ENCODE data around the gene SCN8A.
"Not testable (repeated sequence)": the region's sequence is repeated elsewhere in the genome, so short reads cannot be mapped to it uniquely, and the experiment has no call there.

The SCN8A gene

DNA sequence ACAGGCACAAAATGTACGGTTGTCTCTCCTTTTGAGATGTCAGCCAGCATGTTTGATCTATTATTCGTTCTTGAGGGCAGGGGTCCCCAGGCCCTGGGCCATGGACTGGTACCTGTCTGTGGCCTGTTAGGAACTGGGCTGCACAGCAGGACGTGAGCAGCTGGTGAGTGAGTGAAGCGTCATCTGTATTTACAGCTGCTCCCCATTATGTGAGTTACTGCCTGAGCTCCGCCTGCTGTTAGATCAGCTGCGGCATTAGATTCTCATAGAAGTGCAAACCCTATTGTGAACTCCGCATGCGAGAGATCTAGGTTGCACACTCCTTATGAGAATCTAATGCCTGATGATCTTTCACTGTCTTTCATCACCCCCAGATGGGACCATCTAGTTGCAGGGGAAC, 41.4 kb upstream of the SCN8A start:
- H3K27ac ChIP-seq = no peak overlapping the region
- no peak overlapping the region for H3K4me3 ChIP-seq (IDR thresholded peaks at IDR 0.05; ENCODE audit: insufficient read depth, low read depth, low read length)
- H3K4me2 ChIP-seq = no peak overlapping the region
- no peak overlapping the region for H2AFZ ChIP-seq (ENCODE audit: low read depth)
- H3K79me2 ChIP-seq (ENCODE audit: insufficient read depth, low read depth) = no peaks in the 10 kb centered on the region
- H3K36me3 ChIP-seq (ENCODE audit: insufficient read depth) = no peaks in the 10 kb centered on the region
- no peaks in the 10 kb centered on the region for H3K4me1 ChIP-seq (ENCODE audit: low read depth, poor library complexity, severe bottlenecking)
- no peaks in the 10 kb centered on the region for H4K20me1 ChIP-seq (ENCODE audit: insufficient read depth)
- TF ChIP-seq, protein P1, sequence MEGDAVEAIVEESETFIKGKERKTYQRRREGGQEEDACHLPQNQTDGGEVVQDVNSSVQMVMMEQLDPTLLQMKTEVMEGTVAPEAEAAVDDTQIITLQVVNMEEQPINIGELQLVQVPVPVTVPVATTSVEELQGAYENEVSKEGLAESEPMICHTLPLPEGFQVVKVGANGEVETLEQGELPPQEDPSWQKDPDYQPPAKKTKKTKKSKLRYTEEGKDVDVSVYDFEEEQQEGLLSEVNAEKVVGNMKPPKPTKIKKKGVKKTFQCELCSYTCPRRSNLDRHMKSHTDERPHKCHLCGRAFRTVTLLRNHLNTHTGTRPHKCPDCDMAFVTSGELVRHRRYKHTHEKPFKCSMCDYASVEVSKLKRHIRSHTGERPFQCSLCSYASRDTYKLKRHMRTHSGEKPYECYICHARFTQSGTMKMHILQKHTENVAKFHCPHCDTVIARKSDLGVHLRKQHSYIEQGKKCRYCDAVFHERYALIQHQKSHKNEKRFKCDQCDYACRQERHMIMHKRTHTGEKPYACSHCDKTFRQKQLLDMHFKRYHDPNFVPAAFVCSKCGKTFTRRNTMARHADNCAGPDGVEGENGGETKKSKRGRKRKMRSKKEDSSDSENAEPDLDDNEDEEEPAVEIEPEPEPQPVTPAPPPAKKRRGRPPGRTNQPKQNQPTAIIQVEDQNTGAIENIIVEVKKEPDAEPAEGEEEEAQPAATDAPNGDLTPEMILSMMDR (conservative IDR thresholded peaks at IDR 0.05; ENCODE audit: low read depth, low read length) = no peak
- no peaks in the 10 kb centered on the region for H3K27me3 ChIP-seq (ENCODE audit: insufficient read depth, low read depth)
- no peak overlapping the region for H3K9ac ChIP-seq

DNA sequence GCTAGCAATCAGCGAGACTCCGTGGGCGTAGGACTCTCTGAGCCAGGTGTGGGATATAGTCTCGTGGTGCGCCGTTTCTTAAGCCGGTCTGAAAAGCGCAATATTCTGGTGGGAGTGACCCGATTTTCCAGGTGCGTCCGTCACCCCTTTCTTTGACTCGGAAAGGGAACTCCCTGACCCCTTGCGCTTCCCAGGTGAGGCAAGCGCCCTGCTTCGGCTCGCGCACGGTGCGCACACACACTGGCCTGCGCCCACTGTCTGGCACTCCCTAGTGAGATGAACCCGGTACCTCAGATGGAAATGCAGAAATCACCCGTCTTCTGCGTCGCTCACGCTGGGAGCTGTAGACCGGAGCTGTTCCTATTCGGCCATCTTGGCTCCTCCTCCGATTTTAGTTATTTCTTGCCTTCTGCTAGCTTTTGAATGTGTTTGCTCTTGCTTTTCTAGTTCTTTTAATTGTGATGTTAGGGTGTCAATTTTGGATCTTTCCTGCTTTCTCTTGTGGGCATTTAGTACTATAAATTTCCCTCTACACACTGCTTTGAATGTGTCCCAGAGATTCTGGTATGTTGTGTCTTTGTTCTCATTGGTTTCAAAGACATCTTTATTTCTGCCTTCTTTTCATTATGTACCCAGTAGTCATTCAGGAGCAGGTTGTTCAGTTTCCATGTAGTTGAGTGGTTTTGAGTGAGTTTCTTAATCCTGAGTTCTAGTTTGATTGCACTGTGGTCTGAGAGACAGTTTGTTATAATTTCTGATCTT, 22.6 kb upstream of the SCN8A start:
- not testable (repeated sequence) for H3K4me2 ChIP-seq; H3K4me3 ChIP-seq (IDR thresholded peaks at IDR 0.05; ENCODE audit: insufficient read depth, low read depth, low read length)

DNA sequence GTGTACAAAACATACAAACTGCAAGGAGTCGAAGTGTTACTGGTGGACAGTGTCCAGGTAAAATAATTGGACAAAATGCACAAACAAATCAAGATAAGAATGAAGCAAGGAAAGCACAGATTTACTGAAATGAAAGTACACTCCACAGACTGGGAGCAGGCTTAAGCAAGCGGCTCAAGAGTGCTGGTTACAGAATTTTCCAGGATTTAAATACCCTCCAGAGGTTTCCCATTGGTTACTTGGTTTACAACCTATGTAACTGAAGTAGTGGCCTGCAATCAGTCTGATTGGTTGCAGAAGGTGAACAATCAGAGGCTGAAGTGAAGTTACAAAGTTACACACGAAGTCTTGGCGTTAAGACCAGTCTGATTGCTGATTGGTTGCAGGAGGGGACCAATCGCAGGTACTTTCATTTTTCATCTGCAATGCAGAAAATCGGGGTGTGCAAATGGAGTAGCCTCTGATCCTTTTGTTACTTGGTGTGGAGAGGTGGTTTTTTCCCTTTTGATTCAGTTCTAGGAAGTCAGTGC, 11.6 kb upstream of the SCN8A start:
- H2AFZ ChIP-seq (ENCODE audit: low read depth) = no peak overlapping the region
- no peaks in the 10 kb centered on the region for H3K27me3 ChIP-seq (ENCODE audit: insufficient read depth, low read depth)
- H3K9ac ChIP-seq = no peak overlapping the region
- no peaks in the 10 kb centered on the region for H3K4me1 ChIP-seq (ENCODE audit: low read depth, poor library complexity, severe bottlenecking)
- no peaks in the 10 kb centered on the region for H3K36me3 ChIP-seq (ENCODE audit: insufficient read depth)
- H3K27ac ChIP-seq = no peak overlapping the region
- no peak overlapping the region for H3K4me2 ChIP-seq
- no peak overlapping the region for H3K4me3 ChIP-seq (IDR thresholded peaks at IDR 0.05; ENCODE audit: insufficient read depth, low read depth, low read length)
- TF ChIP-seq, protein P1 (conservative IDR thresholded peaks at IDR 0.05; ENCODE audit: low read depth, low read length) = no peak
- no peaks in the 10 kb centered on the region for H3K79me2 ChIP-seq (ENCODE audit: insufficient read depth, low read depth)
- H4K20me1 ChIP-seq (ENCODE audit: insufficient read depth) = no peaks in the 10 kb centered on the region

More for the DNA sequence above, 22.6 kb upstream of the SCN8A start:
- H3K27me3 ChIP-seq (ENCODE audit: insufficient read depth, low read depth); H4K20me1 ChIP-seq (ENCODE audit: insufficient read depth); H3K4me1 ChIP-seq (ENCODE audit: low read depth, poor library complexity, severe bottlenecking); H2AFZ ChIP-seq (ENCODE audit: low read depth); H3K79me2 ChIP-seq (ENCODE audit: insufficient read depth, low read depth); H3K36me3 ChIP-seq (ENCODE audit: insufficient read depth); H3K9ac ChIP-seq; H3K27ac ChIP-seq: not testable (repeated sequence)

DNA sequence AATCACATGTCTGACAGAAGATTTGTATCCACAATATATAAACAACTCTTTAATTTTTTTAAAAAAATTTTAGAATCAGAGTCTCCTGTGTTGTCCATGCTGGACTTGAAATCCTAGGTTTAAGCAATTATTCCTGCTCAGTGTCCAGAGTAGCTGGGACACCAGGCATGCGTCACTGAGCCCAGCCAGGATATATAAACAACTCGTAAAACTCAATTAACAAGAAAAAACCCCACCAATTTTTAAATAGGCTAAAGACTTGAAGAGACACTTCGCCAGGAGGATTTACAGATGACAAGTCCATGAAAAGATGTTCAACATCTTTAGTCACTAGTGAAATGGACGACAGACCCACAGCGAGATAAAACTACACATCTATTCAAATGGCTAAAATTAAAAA, 2.0 kb upstream of the SCN8A start:
- Histone ChIP-seq H3K36me3 (ENCODE audit: insufficient read depth) (no peaks in the 10 kb centered on the region), H3K4me2 (no peak overlapping the region), H4K20me1 (ENCODE audit: insufficient read depth) (no peaks in the 10 kb centered on the region), H3K27me3 (ENCODE audit: insufficient read depth, low read depth) (no peaks in the 10 kb centered on the region; the same call in 1 of the 2 replicates), H2AFZ (ENCODE audit: low read depth) (no peak overlapping the region), H3K27ac (no peak overlapping the region), H3K4me3 (IDR thresholded peaks at IDR 0.05; ENCODE audit: insufficient read depth, low read depth, low read length) (no peak overlapping the region), H3K4me1 (ENCODE audit: low read depth, poor library complexity, severe bottlenecking) (no peaks in the 10 kb centered on the region), H3K9ac (no peak overlapping the region), H3K79me2 (ENCODE audit: insufficient read depth, low read depth) (no peaks in the 10 kb centered on the region)
- TF ChIP-seq, protein P1 (conservative IDR thresholded peaks at IDR 0.05; ENCODE audit: low read depth, low read length) = no peak

DNA sequence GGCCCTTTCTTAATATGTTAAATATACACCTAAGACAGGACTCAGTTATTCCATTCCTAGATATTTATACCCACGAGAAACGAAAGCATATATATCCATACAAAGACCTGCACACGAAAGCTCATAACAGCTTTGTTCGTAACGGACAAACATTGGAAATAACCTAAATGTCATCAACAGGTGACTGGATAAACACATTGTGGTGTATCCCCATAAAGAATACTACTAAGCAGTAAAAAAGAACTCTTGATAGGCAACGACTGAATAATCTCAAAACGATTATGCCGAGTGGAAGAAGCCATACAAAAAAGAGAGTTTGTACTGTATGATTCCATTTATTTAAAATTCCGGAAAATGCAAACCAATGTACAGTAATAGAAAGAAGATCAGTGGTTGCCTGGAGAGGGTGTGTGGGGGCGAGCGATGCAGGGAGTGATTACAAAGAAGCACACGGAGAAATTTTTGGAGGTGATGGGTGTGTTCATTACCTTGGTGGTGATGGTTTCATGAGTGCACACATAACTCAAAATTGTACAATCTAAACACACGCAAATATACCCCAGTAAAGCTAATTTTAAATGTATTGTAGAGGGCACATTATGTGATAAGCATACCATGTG, 1.4 kb upstream of the SCN8A start:
- TF ChIP-seq, protein P1 (conservative IDR thresholded peaks at IDR 0.05; ENCODE audit: low read depth, low read length) = no peak
- Histone ChIP-seq H3K27ac (no peak overlapping the region), H3K27me3 (ENCODE audit: insufficient read depth, low read depth) (no peaks in the 10 kb centered on the region; the same call in 1 of the 2 replicates), H3K79me2 (ENCODE audit: insufficient read depth, low read depth) (no peaks in the 10 kb centered on the region), H2AFZ (ENCODE audit: low read depth) (peak overlapping the region; percentile 54), H4K20me1 (ENCODE audit: insufficient read depth) (no peaks in the 10 kb centered on the region), H3K4me1 (ENCODE audit: low read depth, poor library complexity, severe bottlenecking) (no peaks in the 10 kb centered on the region), H3K4me3 (IDR thresholded peaks at IDR 0.05; ENCODE audit: insufficient read depth, low read depth, low read length) (no peak overlapping the region), H3K36me3 (ENCODE audit: insufficient read depth) (no peaks in the 10 kb centered on the region), H3K9ac (no peak overlapping the region), H3K4me2 (no peak overlapping the region)
